PC-9 (cell line): ENCODE measurements around the gene C1orf21.

ENCODE experiments used
- EZH2 ChIP-seq: fragments of 200-600 bp; sonication (generic); IDR thresholded peaks from 2 replicates; pipeline ENCODE4 v1.8.0; 2017; ENCODE audit warnings: antibody characterized with exemption, low read depth
- TF ChIP-seq, protein P1 (sequence below): fragments of 200-600 bp; sonication (generic); conservative IDR thresholded peaks from 2 replicates; pipeline ENCODE4 v1.6.1; 2017; ENCODE audit warnings: mixed run types, antibody characterized with exemption, mild to moderate bottlenecking, moderate library complexity

DNA sequence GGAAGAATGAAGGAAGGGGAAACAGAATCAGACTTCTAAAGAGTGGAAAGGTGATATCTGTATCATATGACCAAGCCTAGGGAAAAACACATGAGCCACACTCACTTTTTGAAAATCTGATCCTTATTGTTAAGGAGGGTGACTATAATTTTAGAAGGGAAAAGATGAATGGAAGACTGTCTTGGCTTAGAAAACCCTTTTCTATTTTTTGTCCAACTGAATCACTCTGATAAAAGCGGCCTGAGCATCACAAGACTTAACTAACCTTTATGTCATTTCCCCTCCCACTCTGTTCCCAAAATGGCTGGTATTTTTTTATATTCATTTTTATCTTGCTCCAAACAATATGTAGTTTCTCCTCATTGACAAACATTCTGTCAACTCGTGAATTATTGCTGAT lies 169.8 kb downstream of the C1orf21 start:
- TF ChIP-seq, protein P1, sequence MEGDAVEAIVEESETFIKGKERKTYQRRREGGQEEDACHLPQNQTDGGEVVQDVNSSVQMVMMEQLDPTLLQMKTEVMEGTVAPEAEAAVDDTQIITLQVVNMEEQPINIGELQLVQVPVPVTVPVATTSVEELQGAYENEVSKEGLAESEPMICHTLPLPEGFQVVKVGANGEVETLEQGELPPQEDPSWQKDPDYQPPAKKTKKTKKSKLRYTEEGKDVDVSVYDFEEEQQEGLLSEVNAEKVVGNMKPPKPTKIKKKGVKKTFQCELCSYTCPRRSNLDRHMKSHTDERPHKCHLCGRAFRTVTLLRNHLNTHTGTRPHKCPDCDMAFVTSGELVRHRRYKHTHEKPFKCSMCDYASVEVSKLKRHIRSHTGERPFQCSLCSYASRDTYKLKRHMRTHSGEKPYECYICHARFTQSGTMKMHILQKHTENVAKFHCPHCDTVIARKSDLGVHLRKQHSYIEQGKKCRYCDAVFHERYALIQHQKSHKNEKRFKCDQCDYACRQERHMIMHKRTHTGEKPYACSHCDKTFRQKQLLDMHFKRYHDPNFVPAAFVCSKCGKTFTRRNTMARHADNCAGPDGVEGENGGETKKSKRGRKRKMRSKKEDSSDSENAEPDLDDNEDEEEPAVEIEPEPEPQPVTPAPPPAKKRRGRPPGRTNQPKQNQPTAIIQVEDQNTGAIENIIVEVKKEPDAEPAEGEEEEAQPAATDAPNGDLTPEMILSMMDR = no peak
- TF ChIP-seq EZH2 = no peak
